Left colon (tissue), 2 donors: ENCODE measurements around the gene STXBP3. TPM values are rescaled to one million over a fixed set of nuclear protein-coding genes. Genes with fewer than 3 reads are reported as not detected.
"Not testable (repeated sequence)": the region's sequence is repeated elsewhere in the genome, so short reads cannot be mapped to it uniquely, and the experiment has no call there.

Experiments used
- ATAC-seq: fragments of 200-7000 bp; cut with Tn5 transposase; one replicate; pipeline ENCODE4 v1.9.1; 2020; ENCODE audit warnings: mild to moderate bottlenecking, moderate library complexity
- DNase-seq, 2 donors: peaks; one replicate each; pipeline ENCODE4 v3.0.0-alpha.2; 2020
- intact Hi-C, 2 donors: fragments of 100-400 bp; cut with DNase I in 1 of 2; cut with micrococcal nuclease in 1 of 2; formaldehyde crosslinking; loops; one replicate each; pipeline versions ENCODE4 v1.11.2 to v1.14.0; 2022; cut with DNase I, micrococcal nuclease
- total RNA-seq, 2 donors: library from RNA; stranded (reverse); fragmentation: NEBNext Ultra II Directional; extraction: Animal tissue kit (Norgen Biotek cat#: 25700); gene quantifications; one replicate each; pipeline ENCODE4 v1.2.1, GENCODE V29; 2021
- donor health status: DM: no; HTN: no; CAD: no.
- donor health status: DM: yes; HTN: yes; CAD: no.

STXBP3 gene
- total RNA-seq, 2 donors from 2014 or later: 59.0 to 75.5 TPM

GRCh38 chr1:108781575-108781944 is 35.1 kb downstream of the STXBP3 start:
- intact Hi-C loops, ATAC-seq, DNase-seq: not testable (repeated sequence)

GRCh38 chr1:108785264-108785663 is 38.8 kb downstream of the STXBP3 start:
- DNase-seq (no peak), ATAC-seq (no peak)
- intact Hi-C loops: no loop called here

- intact Hi-C loops: no loop called here
- no peak for DNase-seq
- no peak for ATAC-seq
These were observed 39.4 kb downstream of the STXBP3 start for GRCh38 chr1:108785880-108786279.

- ATAC-seq (no peak), DNase-seq (no peak)
- intact Hi-C loops: no loop called here
These were observed 45.3 kb downstream of the STXBP3 start for GRCh38 chr1:108791790-108792189.

GRCh38 chr1:108792420-108792819 is 45.9 kb downstream of the STXBP3 start:
- DNase-seq: no peak

GRCh38 chr1:108799001-108799400 is 52.5 kb downstream of the STXBP3 start:
- no peak for DNase-seq
- no peak for ATAC-seq

More at GRCh38 chr1:108792420-108792819, 45.9 kb downstream of the STXBP3 start:
- ATAC-seq: no peak
- intact Hi-C loops: no loop called here

GRCh38 chr1:108801101-108801500 is 54.6 kb downstream of the STXBP3 start:
- no peak for DNase-seq
- ATAC-seq: no peak
- intact Hi-C loops: no loop called here

More at GRCh38 chr1:108799001-108799400, 52.5 kb downstream of the STXBP3 start:
- intact Hi-C loops: no loop called here

GRCh38 chr1:108803548-108803947 is 57.1 kb downstream of the STXBP3 start:
- no peak for ATAC-seq

GRCh38 chr1:108808438-108808837 is 62.0 kb downstream of the STXBP3 start:
- no peak for DNase-seq
- intact Hi-C loops: no loop called here
- ATAC-seq: no peak

More at GRCh38 chr1:108803548-108803947, 57.1 kb downstream of the STXBP3 start:
- intact Hi-C loops: no loop called here
- DNase-seq: no peak

- DNase-seq: no peak
- intact Hi-C loops: no loop called here
- no peak for ATAC-seq
These were observed 65.1 kb downstream of the STXBP3 start for GRCh38 chr1:108811611-108812010.

GRCh38 chr1:108813326-108813725 is 66.9 kb downstream of the STXBP3 start:
- no peak for ATAC-seq
- intact Hi-C loops: no loop called here
- no peak for DNase-seq

- intact Hi-C loops: loop anchor here in 1 of 2 donors (2.0 kb wide), 1 partner anchor 20 kb away; no protein-coding TSS in a partner anchor
- ATAC-seq (no peak), DNase-seq (no peak)
These were observed 68.1 kb downstream of the STXBP3 start for GRCh38 chr1:108814343-108815125.

- no peak for ATAC-seq
- intact Hi-C loops: loop anchor here in 1 of 2 donors (2.0 kb wide), 1 partner anchor 21 kb away; no protein-coding TSS in a partner anchor
These were observed 69.1 kb downstream of the STXBP3 start for GRCh38 chr1:108815566-108815965.

GRCh38 chr1:108816049-108816893 is 69.8 kb downstream of the STXBP3 start:
- intact Hi-C loops: no loop called here
- DNase-seq (peak; percentile 60 to 66), ATAC-seq (peak; percentile 76)

More at GRCh38 chr1:108815566-108815965, 69.1 kb downstream of the STXBP3 start:
- DNase-seq: no peak

GRCh38 chr1:108817016-108817415 is 70.5 kb downstream of the STXBP3 start:
- peak; percentile 34 to 36 for DNase-seq
- peak; percentile 90 for ATAC-seq
- intact Hi-C loops: no loop called here

- ATAC-seq (no peak), DNase-seq (no peak)
- intact Hi-C loops: no loop called here
These were observed 71.3 kb downstream of the STXBP3 start for GRCh38 chr1:108817811-108818210.

GRCh38 chr1:108819878-108820277 is 73.4 kb downstream of the STXBP3 start:
- no peak for ATAC-seq
- intact Hi-C loops: no loop called here
- no peak for DNase-seq

GRCh38 chr1:108823632-108824031 is 77.2 kb downstream of the STXBP3 start:
- no peak for ATAC-seq
- intact Hi-C loops: no loop called here
- no peak for DNase-seq

GRCh38 chr1:108824051-108824450 is 77.6 kb downstream of the STXBP3 start:
- DNase-seq (no peak), ATAC-seq (no peak)
- intact Hi-C loops: no loop called here
